ENCODE results near the gene HOXC11. TPM values are rescaled to one million over a fixed set of nuclear protein-coding genes. Genes with fewer than 3 reads are reported as not detected.

Gene HOXC11
- total and polyA plus RNA-seq, 2 experiments from 2014 or later: not detected

DNA sequence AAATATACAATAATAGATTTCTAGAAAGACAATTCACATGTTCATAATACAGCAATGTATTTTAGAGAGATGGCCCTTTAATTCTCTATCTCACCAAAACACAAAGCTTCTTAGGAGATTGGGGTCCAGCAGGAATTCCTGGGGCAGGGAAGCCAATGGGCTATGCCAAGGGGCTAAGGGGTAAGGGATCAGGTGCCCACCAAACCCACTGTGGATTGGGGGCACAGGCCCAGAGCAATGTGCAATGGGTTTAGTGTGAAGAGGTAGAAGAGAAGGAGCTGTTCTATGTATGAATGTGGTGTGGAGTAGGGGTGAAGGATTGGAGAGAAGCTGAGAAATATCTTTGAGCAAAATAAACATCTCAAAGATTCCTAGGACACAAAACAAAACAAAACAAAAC, 31.7 kb upstream of the HOXC11 start:
- no peaks in the 10 kb centered on the region; the same call in 2 of the 3 replicates for H3K36me3 Mint-ChIP-seq (ENCODE audit: low read depth)
- H3K27me3 Mint-ChIP-seq (ENCODE audit: insufficient read depth, low read depth, poor library complexity): peaks cover 97% of the 10 kb centered on the region
- H3K27ac Mint-ChIP-seq: no peak overlapping the region
- no peak for DNase-seq (ENCODE audit: low spot score)
- H4K20me1 ChIP-seq (replicated peaks; ENCODE audit: insufficient read depth): peaks cover 55% of the 10 kb centered on the region
- no peak overlapping the region for H2AFZ ChIP-seq
- no peaks in the 10 kb centered on the region for H3K36me3 ChIP-seq (ENCODE audit: insufficient read depth)
- H3K4me2 ChIP-seq: no peak overlapping the region
- H3K4me1 Mint-ChIP-seq: peaks cover 16% of the 10 kb centered on the region
- H3K27ac ChIP-seq (ENCODE audit: low read depth): no peak overlapping the region
- H3K4me1 ChIP-seq (ENCODE audit: insufficient read depth): peaks cover 23% of the 10 kb centered on the region; the same call in 1 of the 2 replicates
- H3K9me3 Mint-ChIP-seq: no peaks in the 10 kb centered on the region; the same call in 2 of the 3 replicates
- no peaks in the 10 kb centered on the region for H3K79me2 ChIP-seq (replicated peaks; ENCODE audit: insufficient read depth)
- no peak overlapping the region for H3K4me3 Mint-ChIP-seq
- H3K9me2 ChIP-seq (ENCODE audit: insufficient read depth): no peaks in the 10 kb centered on the region
- peaks cover 100% of the 10 kb centered on the region for H3K27me3 ChIP-seq (ENCODE audit: insufficient read depth)
- H3F3A ChIP-seq (replicated peaks; ENCODE audit: low read depth): peaks cover 34% of the 10 kb centered on the region
- TF ChIP-seq, protein P1, sequence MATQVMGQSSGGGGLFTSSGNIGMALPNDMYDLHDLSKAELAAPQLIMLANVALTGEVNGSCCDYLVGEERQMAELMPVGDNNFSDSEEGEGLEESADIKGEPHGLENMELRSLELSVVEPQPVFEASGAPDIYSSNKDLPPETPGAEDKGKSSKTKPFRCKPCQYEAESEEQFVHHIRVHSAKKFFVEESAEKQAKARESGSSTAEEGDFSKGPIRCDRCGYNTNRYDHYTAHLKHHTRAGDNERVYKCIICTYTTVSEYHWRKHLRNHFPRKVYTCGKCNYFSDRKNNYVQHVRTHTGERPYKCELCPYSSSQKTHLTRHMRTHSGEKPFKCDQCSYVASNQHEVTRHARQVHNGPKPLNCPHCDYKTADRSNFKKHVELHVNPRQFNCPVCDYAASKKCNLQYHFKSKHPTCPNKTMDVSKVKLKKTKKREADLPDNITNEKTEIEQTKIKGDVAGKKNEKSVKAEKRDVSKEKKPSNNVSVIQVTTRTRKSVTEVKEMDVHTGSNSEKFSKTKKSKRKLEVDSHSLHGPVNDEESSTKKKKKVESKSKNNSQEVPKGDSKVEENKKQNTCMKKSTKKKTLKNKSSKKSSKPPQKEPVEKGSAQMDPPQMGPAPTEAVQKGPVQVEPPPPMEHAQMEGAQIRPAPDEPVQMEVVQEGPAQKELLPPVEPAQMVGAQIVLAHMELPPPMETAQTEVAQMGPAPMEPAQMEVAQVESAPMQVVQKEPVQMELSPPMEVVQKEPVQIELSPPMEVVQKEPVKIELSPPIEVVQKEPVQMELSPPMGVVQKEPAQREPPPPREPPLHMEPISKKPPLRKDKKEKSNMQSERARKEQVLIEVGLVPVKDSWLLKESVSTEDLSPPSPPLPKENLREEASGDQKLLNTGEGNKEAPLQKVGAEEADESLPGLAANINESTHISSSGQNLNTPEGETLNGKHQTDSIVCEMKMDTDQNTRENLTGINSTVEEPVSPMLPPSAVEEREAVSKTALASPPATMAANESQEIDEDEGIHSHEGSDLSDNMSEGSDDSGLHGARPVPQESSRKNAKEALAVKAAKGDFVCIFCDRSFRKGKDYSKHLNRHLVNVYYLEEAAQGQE (IDR thresholded peaks at IDR 0.05; ENCODE audit: unreplicated experiment): no peak
- TF ChIP-seq ZNF331 (CRISPR knock-in tag; IDR thresholded peaks at IDR 0.05; ENCODE audit: low read depth): no peak
- TF ChIP-seq, protein P2, sequence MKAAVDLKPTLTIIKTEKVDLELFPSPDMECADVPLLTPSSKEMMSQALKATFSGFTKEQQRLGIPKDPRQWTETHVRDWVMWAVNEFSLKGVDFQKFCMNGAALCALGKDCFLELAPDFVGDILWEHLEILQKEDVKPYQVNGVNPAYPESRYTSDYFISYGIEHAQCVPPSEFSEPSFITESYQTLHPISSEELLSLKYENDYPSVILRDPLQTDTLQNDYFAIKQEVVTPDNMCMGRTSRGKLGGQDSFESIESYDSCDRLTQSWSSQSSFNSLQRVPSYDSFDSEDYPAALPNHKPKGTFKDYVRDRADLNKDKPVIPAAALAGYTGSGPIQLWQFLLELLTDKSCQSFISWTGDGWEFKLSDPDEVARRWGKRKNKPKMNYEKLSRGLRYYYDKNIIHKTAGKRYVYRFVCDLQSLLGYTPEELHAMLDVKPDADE (IDR thresholded peaks at IDR 0.05): no peak
- TF ChIP-seq EZH2 (IDR thresholded peaks at IDR 0.05; ENCODE audit: low read depth, unreplicated experiment): no peak
- TF ChIP-seq POLR2AphosphoS5 (IDR thresholded peaks at IDR 0.05; ENCODE audit: low read depth): no peak
- TF ChIP-seq STAT1 (IDR thresholded peaks at IDR 0.05; ENCODE audit: unreplicated experiment): no peak
- TF ChIP-seq CREB1 (CRISPR knock-in tag; IDR thresholded peaks at IDR 0.05; ENCODE audit: low read depth): no peak
- TF ChIP-seq, protein P3, sequence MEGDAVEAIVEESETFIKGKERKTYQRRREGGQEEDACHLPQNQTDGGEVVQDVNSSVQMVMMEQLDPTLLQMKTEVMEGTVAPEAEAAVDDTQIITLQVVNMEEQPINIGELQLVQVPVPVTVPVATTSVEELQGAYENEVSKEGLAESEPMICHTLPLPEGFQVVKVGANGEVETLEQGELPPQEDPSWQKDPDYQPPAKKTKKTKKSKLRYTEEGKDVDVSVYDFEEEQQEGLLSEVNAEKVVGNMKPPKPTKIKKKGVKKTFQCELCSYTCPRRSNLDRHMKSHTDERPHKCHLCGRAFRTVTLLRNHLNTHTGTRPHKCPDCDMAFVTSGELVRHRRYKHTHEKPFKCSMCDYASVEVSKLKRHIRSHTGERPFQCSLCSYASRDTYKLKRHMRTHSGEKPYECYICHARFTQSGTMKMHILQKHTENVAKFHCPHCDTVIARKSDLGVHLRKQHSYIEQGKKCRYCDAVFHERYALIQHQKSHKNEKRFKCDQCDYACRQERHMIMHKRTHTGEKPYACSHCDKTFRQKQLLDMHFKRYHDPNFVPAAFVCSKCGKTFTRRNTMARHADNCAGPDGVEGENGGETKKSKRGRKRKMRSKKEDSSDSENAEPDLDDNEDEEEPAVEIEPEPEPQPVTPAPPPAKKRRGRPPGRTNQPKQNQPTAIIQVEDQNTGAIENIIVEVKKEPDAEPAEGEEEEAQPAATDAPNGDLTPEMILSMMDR (conservative IDR thresholded peaks at IDR 0.05; ENCODE audit: low read depth in 2 of 2): no peak
- TF ChIP-seq EZH2phosphoT487 (IDR thresholded peaks at IDR 0.05; ENCODE audit: unreplicated experiment): no peak
- TF ChIP-seq, protein P4, sequence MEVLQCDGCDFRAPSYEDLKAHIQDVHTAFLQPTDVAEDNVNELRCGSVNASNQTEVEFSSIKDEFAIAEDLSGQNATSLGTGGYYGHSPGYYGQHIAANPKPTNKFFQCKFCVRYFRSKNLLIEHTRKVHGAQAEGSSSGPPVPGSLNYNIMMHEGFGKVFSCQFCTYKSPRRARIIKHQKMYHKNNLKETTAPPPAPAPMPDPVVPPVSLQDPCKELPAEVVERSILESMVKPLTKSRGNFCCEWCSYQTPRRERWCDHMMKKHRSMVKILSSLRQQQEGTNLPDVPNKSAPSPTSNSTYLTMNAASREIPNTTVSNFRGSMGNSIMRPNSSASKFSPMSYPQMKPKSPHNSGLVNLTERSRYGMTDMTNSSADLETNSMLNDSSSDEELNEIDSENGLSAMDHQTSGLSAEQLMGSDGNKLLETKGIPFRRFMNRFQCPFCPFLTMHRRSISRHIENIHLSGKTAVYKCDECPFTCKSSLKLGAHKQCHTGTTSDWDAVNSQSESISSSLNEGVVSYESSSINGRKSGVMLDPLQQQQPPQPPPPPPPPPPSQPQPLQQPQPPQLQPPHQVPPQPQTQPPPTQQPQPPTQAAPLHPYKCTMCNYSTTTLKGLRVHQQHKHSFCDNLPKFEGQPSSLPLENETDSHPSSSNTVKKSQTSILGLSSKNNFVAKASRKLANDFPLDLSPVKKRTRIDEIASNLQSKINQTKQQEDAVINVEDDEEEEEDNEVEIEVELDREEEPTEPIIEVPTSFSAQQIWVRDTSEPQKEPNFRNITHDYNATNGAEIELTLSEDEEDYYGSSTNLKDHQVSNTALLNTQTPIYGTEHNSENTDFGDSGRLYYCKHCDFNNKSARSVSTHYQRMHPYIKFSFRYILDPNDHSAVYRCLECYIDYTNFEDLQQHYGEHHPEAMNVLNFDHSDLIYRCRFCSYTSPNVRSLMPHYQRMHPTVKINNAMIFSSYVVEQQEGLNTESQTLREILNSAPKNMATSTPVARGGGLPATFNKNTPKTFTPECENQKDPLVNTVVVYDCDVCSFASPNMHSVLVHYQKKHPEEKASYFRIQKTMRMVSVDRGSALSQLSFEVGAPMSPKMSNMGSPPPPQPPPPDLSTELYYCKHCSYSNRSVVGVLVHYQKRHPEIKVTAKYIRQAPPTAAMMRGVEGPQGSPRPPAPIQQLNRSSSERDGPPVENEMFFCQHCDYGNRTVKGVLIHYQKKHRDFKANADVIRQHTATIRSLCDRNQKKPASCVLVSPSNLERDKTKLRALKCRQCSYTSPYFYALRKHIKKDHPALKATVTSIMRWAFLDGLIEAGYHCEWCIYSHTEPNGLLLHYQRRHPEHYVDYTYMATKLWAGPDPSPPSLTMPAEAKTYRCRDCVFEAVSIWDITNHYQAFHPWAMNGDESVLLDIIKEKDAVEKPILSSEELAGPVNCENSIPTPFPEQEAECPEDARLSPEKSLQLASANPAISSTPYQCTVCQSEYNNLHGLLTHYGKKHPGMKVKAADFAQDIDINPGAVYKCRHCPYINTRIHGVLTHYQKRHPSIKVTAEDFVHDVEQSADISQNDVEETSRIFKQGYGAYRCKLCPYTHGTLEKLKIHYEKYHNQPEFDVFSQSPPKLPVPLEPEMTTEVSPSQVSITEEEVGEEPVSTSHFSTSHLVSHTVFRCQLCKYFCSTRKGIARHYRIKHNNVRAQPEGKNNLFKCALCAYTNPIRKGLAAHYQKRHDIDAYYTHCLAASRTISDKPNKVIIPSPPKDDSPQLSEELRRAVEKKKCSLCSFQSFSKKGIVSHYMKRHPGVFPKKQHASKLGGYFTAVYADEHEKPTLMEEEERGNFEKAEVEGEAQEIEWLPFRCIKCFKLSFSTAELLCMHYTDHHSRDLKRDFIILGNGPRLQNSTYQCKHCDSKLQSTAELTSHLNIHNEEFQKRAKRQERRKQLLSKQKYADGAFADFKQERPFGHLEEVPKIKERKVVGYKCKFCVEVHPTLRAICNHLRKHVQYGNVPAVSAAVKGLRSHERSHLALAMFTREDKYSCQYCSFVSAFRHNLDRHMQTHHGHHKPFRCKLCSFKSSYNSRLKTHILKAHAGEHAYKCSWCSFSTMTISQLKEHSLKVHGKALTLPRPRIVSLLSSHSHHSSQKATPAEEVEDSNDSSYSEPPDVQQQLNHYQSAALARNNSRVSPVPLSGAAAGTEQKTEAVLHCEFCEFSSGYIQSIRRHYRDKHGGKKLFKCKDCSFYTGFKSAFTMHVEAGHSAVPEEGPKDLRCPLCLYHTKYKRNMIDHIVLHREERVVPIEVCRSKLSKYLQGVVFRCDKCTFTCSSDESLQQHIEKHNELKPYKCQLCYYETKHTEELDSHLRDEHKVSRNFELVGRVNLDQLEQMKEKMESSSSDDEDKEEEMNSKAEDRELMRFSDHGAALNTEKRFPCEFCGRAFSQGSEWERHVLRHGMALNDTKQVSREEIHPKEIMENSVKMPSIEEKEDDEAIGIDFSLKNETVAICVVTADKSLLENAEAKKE (CRISPR knock-in tag; IDR thresholded peaks at IDR 0.05): no peak
- no peak for TF ChIP-seq NANOG (IDR thresholded peaks at IDR 0.05; ENCODE audit: borderline replicate concordance)
- TF ChIP-seq ZNF114 (CRISPR knock-in tag; IDR thresholded peaks at IDR 0.05): no peak
- no peak for TF ChIP-seq JUNB (IDR thresholded peaks at IDR 0.05; ENCODE audit: unreplicated experiment)
- no peak for ATAC-seq
- no peak overlapping the region for H3K4me3 ChIP-seq

Measured in GM23338 (cell line).